ENCODE results near the gene CDK5RAP1. TPM values are rescaled to one million over a fixed set of nuclear protein-coding genes. Genes with fewer than 3 reads are reported as not detected.

Gene CDK5RAP1
- total RNA-seq, 3 donors from 2014 or later: 52.6 to 55.7 (median 53.8) TPM

DNA sequence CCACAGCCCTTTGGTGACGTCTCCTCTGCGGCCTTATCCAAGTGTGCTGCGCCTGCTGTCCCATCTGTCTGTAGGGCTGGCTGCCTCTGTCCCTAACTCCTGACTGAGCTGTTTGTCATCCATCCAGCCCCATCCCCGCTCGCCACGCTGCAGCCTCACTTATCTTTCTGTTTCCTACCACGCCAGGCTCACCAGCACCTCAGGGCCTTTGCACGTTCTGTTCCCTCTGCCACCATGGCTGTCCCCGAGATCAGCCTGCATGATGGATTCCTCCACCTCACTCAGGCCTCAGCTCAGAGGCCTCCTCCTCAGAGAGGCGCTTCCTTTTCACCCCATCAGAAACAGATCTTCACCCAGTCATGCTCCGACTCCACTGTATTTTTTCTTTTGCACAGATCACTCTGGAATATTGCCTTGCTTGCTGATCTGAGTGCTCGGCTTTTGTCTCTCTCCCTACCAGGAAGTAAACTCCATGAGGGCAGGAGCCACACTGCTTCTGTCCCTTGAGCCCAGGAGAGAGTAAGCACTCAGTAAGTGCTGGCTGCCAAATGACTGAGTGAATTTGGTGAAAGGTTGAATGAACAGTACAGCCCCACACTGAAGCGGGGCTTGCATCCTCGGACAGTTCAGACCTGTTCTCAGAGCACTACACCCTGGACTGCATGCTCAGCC, 83.8 kb downstream of the CDK5RAP1 start:
- no peaks in the 10 kb centered on the region for H3K36me3 Mint-ChIP-seq (ENCODE audit: insufficient read depth)
- H3K27me3 Mint-ChIP-seq (ENCODE audit: low read depth): peaks cover 16% of the 10 kb centered on the region

DNA sequence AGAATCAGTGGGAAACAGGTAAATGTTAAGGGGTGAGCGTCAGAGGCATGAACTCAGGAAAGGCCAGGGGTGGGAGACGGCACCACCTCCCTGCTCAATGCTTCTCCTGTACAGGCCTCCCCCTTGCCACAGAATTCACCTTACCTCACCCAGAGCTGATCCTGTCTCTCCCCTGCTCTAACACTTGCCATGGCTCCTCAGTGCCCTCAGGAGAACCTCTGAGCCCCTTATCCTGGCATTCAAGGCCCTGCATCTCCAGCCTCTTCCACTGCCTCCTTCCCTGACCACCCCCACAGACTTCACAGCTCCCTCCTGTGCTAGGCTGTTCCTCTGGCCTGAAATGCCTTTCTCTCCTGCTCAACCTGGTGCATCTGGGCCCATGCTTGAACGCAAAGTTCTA, 84.4 kb downstream of the CDK5RAP1 start:
- no peak overlapping the region for H3K4me3 Mint-ChIP-seq
- no peaks in the 10 kb centered on the region for H3K4me1 Mint-ChIP-seq (ENCODE audit: low read depth)
- H3K27me3 Mint-ChIP-seq (ENCODE audit: low read depth): peaks cover 10% of the 10 kb centered on the region
- H3K9me3 Mint-ChIP-seq: no peaks in the 10 kb centered on the region
- no peaks in the 10 kb centered on the region for H3K36me3 Mint-ChIP-seq (ENCODE audit: insufficient read depth)
- DNase-seq (no peak), ATAC-seq (no peak)

More for the DNA sequence above, 83.8 kb downstream of the CDK5RAP1 start:
- H3K4me3 Mint-ChIP-seq: no peak overlapping the region
- ATAC-seq (no peak), DNase-seq (no peak)
- H3K9me3 Mint-ChIP-seq: no peaks in the 10 kb centered on the region
- no peaks in the 10 kb centered on the region for H3K4me1 Mint-ChIP-seq (ENCODE audit: low read depth)

DNA sequence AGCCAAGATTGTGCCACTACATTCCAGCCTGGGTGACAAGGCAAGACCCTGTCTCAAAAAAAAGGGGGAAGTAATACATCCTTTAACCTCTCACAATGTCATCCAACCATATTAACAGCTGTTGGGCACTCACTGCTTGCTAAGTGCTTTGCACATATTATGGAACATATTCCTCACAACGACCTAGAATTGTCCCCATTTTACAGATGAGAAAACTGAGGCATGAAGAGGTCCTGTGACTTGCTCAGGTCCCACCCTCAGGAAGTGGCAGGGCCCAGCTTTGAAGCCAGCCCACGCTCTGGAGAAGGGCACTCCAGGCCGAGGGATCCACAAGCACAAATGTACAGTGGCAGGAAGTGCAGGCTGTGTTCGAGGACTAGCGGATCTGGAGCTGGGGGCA, 85.0 kb downstream of the CDK5RAP1 start:
- H3K9me3 Mint-ChIP-seq: no peaks in the 10 kb centered on the region
- H3K4me1 Mint-ChIP-seq (ENCODE audit: low read depth): no peaks in the 10 kb centered on the region
- ATAC-seq (no peak), DNase-seq (no peak)
- H3K4me3 Mint-ChIP-seq: no peak overlapping the region
- no peaks in the 10 kb centered on the region for H3K36me3 Mint-ChIP-seq (ENCODE audit: insufficient read depth)
- H3K27me3 Mint-ChIP-seq (ENCODE audit: low read depth): peaks cover 10% of the 10 kb centered on the region

DNA sequence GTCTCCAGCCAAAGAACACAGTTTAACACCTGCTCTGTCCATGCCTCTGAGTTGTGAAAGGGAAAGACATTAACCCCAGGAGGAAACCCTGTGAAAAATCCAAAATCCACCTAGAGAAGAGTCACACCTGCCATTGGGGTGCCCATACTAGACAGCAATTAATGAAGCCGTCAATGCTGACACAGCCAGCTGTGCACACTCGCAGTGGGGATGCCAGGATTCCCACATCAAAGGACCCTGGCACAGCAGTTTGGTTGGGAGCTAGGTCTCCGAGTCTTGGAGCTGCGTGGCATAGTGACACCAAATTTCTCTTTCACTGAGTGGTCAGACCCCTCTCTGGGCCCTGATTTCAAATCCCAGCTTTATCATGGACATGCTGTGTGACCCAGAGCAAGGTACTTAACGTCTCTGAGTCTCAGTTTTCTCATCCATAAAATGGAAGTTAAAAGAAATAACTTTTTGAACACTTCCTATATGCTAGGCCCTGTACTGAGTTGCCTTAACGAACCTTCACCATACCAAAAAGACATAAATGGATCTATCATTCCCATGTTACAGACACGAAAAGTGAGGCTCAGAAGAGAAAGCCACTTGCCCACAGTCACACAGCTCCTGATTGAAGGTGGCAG, 87.5 kb downstream of the CDK5RAP1 start:
- no peaks in the 10 kb centered on the region for H3K9me3 Mint-ChIP-seq
- H3K4me1 Mint-ChIP-seq (ENCODE audit: low read depth): no peaks in the 10 kb centered on the region
- H3K27me3 Mint-ChIP-seq (ENCODE audit: low read depth): peaks cover 7% of the 10 kb centered on the region
- no peaks in the 10 kb centered on the region for H3K36me3 Mint-ChIP-seq (ENCODE audit: insufficient read depth)
- DNase-seq (no peak), ATAC-seq (no peak)
- H3K4me3 Mint-ChIP-seq: no peak overlapping the region

DNA sequence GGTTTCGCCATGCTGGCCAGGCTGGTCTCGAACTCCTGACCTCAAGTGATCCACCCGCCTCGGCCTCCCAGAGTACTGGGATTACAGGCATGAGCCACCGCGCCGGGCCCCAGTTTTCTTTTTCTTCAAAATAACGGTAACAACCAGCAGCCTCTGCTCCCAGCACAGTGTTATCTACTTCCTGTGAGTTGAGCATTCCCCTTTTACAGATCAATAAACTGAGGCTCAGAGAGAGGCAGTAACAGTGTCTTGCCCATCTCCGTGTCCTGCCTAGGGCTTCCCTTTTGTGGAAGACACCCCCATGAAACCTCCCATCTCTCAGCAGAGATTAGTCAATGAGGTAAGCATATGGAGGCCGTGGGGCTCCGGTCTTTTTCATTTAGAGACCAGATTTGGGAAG, 88.7 kb downstream of the CDK5RAP1 start:
- peaks cover 5% of the 10 kb centered on the region for H3K27me3 Mint-ChIP-seq (ENCODE audit: low read depth)
- H3K4me3 Mint-ChIP-seq: no peak overlapping the region
- no peak for DNase-seq
- no peaks in the 10 kb centered on the region for H3K9me3 Mint-ChIP-seq
- ATAC-seq: no peak
- H3K4me1 Mint-ChIP-seq (ENCODE audit: low read depth): no peaks in the 10 kb centered on the region
- no peaks in the 10 kb centered on the region for H3K36me3 Mint-ChIP-seq (ENCODE audit: insufficient read depth)

DNA sequence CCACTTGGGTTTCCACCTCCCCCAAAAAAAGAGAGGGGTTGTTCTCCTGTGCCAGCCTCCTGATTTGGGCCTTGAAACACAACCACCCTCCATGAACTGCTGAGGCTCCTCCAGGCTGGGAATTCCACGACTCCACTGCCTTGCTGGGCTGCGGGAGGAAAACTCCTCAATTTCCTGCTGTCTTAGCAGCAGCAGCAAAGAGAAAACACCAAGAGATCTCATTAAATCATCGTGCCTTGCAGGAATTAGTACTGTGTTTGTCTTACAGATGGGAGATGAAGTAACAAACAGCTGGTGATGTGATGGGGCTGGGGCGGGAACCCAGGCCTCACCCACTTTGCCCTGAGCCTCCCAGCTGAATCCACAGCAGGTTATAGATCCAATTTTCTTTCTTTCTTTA, 89.3 kb downstream of the CDK5RAP1 start:
- no peaks in the 10 kb centered on the region for H3K9me3 Mint-ChIP-seq
- ATAC-seq (no peak), DNase-seq (no peak)
- H3K4me1 Mint-ChIP-seq (ENCODE audit: low read depth): no peaks in the 10 kb centered on the region
- H3K36me3 Mint-ChIP-seq (ENCODE audit: insufficient read depth): no peaks in the 10 kb centered on the region
- H3K4me3 Mint-ChIP-seq: no peak overlapping the region
- H3K27me3 Mint-ChIP-seq (ENCODE audit: low read depth): peaks cover 5% of the 10 kb centered on the region

DNA sequence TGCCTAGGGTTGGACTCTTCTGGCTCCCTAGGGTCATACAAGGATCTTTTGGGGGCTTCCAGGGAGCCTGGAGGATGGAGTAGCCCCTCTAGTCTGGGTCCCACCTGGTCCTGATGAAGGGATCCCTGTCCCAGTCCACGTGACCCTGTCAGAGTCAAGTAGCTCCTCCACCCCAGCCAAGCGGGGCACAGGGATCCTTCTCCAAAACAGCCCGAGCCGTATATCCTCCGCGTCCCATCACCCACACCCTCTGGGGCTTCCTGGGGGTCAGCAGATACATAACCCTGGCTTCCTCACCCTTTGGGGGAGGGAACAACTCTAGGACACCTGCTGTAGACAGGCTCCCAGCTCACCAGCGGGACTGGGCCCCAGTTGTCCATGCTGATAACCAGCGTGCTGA, 90.3 kb downstream of the CDK5RAP1 start:
- no peak for DNase-seq
- Mint-ChIP-seq H3K9me3 (no peaks in the 10 kb centered on the region), H3K27me3 (ENCODE audit: low read depth) (no peaks in the 10 kb centered on the region), H3K36me3 (ENCODE audit: insufficient read depth) (no peaks in the 10 kb centered on the region), H3K4me3 (no peak overlapping the region), H3K4me1 (ENCODE audit: low read depth) (no peaks in the 10 kb centered on the region)
- ATAC-seq: no peak

DNA sequence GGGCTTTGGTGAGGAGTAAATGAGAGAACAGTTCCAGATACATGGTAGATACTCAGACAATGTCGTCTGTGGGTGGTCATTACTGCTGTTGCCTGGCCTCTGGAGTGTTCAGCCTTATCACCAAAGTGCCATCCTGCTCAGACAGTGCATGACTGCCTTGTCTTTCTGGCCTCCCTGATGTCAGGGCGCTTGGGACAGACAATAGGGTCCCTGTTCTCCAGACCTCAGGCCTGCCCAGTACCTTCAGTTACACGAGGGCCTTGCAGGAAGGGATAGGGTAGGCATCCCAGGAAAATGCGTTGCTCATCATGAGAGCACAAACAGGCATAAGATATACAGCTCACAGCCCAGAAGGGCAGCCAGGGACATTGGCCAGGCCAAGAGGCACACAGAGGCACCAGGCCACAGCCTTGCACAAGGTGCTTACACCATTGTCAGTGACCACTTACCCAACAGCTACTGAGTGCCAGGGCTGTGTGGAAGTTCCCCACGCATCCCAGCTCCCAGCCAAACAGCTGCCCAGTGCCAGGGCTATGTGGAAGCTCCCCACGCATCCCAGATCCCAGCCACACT, 90.9 kb downstream of the CDK5RAP1 start:
- Mint-ChIP-seq H3K9me3 (no peaks in the 10 kb centered on the region), H3K4me1 (ENCODE audit: low read depth) (no peaks in the 10 kb centered on the region), H3K4me3 (no peak overlapping the region), H3K27me3 (ENCODE audit: low read depth) (no peaks in the 10 kb centered on the region), H3K36me3 (ENCODE audit: insufficient read depth) (no peaks in the 10 kb centered on the region)
- DNase-seq (no peak), ATAC-seq (no peak)

DNA sequence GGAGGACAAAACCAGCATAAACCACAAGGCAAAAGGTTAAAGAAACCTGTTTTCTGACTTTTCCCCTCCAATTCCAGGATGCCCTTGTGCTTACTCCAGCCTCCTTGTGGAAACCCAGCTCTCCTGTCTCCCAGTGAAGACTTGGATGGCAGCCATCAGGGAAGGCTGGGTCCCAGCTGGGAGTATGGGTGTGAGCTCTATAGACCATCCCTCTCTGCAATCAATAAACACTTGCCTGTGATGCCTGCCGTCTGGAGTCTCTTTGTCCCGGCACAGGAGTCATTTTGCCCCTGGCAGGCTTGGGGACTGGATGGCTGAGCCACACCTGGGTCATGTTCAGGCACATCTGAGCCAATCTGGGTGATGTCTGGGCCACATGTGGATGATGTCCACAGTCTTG, 91.7 kb downstream of the CDK5RAP1 start:
- Mint-ChIP-seq H3K27me3 (ENCODE audit: low read depth) (no peaks in the 10 kb centered on the region), H3K9me3 (no peaks in the 10 kb centered on the region), H3K4me3 (no peak overlapping the region), H3K36me3 (ENCODE audit: insufficient read depth) (no peaks in the 10 kb centered on the region), H3K4me1 (ENCODE audit: low read depth) (no peaks in the 10 kb centered on the region)
- DNase-seq (no peak), ATAC-seq (no peak)

Other genes starting within 250 kb of the CDK5RAP1 start
- gene BPIFA2, start 233.4 kb downstream of the CDK5RAP1 start, total RNA-seq: not detected
- gene BPIFA3, start 184.2 kb downstream of the CDK5RAP1 start, total RNA-seq: not detected
- not detected for gene BPIFA1, start 165.5 kb downstream of the CDK5RAP1 start, total RNA-seq
- not detected for gene BPIFB1, start 118.3 kb downstream of the CDK5RAP1 start, total RNA-seq
- gene SNTA1, start 42.2 kb upstream of the CDK5RAP1 start, total RNA-seq: 1 to 10 TPM; 1.2 to 2.7 (median 2.4) TPM
- gene CBFA2T2, start 88.6 kb upstream of the CDK5RAP1 start, total RNA-seq: 1 to 10 TPM; 6.6 to 7.9 (median 7.5) TPM

Data from activated T-cell treated with anti-CD3 and anti-CD28 coated beads, Interleukin-2, amount 50 U/mL, for 4 hours (primary cell).